Right cardiac atrium (tissue), 5 donors: ENCODE data around the gene CYSTM1. TPM values are rescaled to one million over a fixed set of nuclear protein-coding genes. Genes with fewer than 3 reads are reported as not detected.

Experiments
- ATAC-seq, 2 donors: fragments of 200-7000 bp; cut with Tn5 transposase; one replicate each; pipeline versions ENCODE4 v1.8.0 to v1.9.1; 2020; ENCODE audit warnings: moderate library complexity in 2 of 2, mild to moderate bottlenecking in 1 of 2
- DNase-seq, 3 donors: peaks; one replicate each; pipeline ENCODE4 v3.0.0-alpha.2; 2020
- H3K27ac ChIP-seq: one replicate; pipeline ENCODE4 v1.5.1; 2013; ENCODE audit warnings: mild to moderate bottlenecking, low read length, control low read depth, moderate library complexity
- H3K27me3 ChIP-seq: one replicate; pipeline ENCODE4 v1.6.1; 2013; ENCODE audit not compliant: control insufficient read depth, insufficient read depth
- H3K4me1 ChIP-seq: one replicate; pipeline ENCODE4 v1.6.1; 2013; ENCODE audit warnings: low read length; ENCODE audit not compliant: control insufficient read depth, insufficient read depth
- H3K4me3 ChIP-seq: one replicate; pipeline ENCODE4 v1.5.1; 2013; ENCODE audit warnings: low read length, control low read depth
- H3K9me3 ChIP-seq: one replicate; pipeline ENCODE4 v1.6.1; 2013; ENCODE audit warnings: low read length; ENCODE audit not compliant: control insufficient read depth
- WGBS: extraction: QIAGEN DNeasy Blood & Tissue Kit; methylation state at CpG from one replicate; pipeline ENCODE4 v1.1.7; 2013; 5-methylcytosine and 5-hydroxymethylcytosine counted together
- intact Hi-C, 4 donors: fragments of 100-400 bp; cut with DNase I; formaldehyde crosslinking; loops; one replicate each; pipeline versions ENCODE4 v1.11.0 to v1.14.0; 2022 to 2023
- polyA plus RNA-seq: library from polyadenylated mRNA; stranded (reverse); fragments of 200-250 nt; gene quantifications from one replicate; pipeline ENCODE4 v1.2.3, GENCODE V29; 2013
- total RNA-seq, 4 donors: library from RNA; stranded (reverse); fragmentation: NEBNext Ultra II Directional; extraction: Animal tissue kit (Norgen Biotek cat#: 25700); gene quantifications; one replicate each; pipeline ENCODE4 v1.2.1, GENCODE V29; 2021
- donor health status: healthy with polysubstance abuse.
- donor health status: DM: no; HTN: yes; CAD: no.
- donor health status: DM: no; HTN: no; CAD: no.
- donor health status: DM: no; HTN: yes; CAD: no; lungs with severe emphysema.
- donor health status: DM: yes; HTN: yes; CAD: no.

Gene CYSTM1
- total and polyA plus RNA-seq, 5 donors: 47.8 to 77.4 (median 53.8) TPM

- no peak for DNase-seq
- 100% methylated on average over 1 of the region's 1 CpG for WGBS
- no peak overlapping the region for H3K4me3 ChIP-seq
- H3K27ac ChIP-seq: no peak overlapping the region
- H3K4me1 ChIP-seq: peaks cover 17% of the 10 kb centered on the region
- H3K27me3 ChIP-seq: no peaks in the 10 kb centered on the region
- intact Hi-C loops: no loop called here
- H3K9me3 ChIP-seq: no peaks in the 10 kb centered on the region
- no peak for ATAC-seq
Measured at GRCh38 chr5:140213370-140213983, 38.5 kb downstream of the CYSTM1 start.

- no peaks in the 10 kb centered on the region for H3K9me3 ChIP-seq
- H3K27ac ChIP-seq: no peak overlapping the region
- DNase-seq: peak in 2 of 3 donors; percentile 54 to 58
- 81% methylated on average over 4 of the region's 4 CpGs for WGBS
- ATAC-seq: peak; percentile 7 to 10
- no peak overlapping the region for H3K4me3 ChIP-seq
- peaks cover 24% of the 10 kb centered on the region for H3K4me1 ChIP-seq
- H3K27me3 ChIP-seq: no peaks in the 10 kb centered on the region
- intact Hi-C loops: no loop called here
Measured at GRCh38 chr5:140214831-140215230, 39.8 kb downstream of the CYSTM1 start.

DNA sequence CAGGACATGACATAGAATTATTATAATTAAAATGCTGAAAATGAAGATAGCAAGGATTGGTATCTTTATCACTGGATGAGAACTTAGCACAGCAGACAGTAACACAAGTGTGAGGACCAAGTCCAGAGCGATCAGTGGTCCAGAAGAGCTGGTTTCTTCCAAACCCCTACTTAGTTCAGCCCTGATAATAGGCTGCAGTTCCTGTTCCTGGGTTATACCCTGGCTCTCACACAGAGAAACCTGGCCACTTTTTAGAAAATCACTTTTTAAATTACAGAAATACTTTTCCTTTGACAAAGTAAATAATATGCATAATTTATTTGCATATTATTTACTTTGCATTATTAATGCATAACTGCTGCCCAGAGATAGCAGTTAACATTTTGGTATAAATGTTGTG is 40.3 kb downstream of the CYSTM1 start:
- 88% methylated on average over 1 of the region's 1 CpG for WGBS
- H3K27ac ChIP-seq: no peak overlapping the region
- no peaks in the 10 kb centered on the region for H3K27me3 ChIP-seq
- no peak for DNase-seq
- H3K9me3 ChIP-seq: no peaks in the 10 kb centered on the region
- H3K4me1 ChIP-seq: peaks cover 27% of the 10 kb centered on the region
- H3K4me3 ChIP-seq: no peak overlapping the region
- intact Hi-C loops: no loop called here
- ATAC-seq: no peak

GRCh38 chr5:140216478-140217074 is 41.6 kb downstream of the CYSTM1 start:
- H3K4me3 ChIP-seq: no peak overlapping the region
- peaks cover 30% of the 10 kb centered on the region for H3K4me1 ChIP-seq
- intact Hi-C loops: no loop called here
- H3K9me3 ChIP-seq: no peaks in the 10 kb centered on the region
- no peaks in the 10 kb centered on the region for H3K27me3 ChIP-seq
- H3K27ac ChIP-seq: peak overlapping the region; percentile 53
- 50% methylated on average over 5 of the region's 5 CpGs for WGBS
- peak; percentile 64 to 75 for ATAC-seq
- DNase-seq: no peak

DNA sequence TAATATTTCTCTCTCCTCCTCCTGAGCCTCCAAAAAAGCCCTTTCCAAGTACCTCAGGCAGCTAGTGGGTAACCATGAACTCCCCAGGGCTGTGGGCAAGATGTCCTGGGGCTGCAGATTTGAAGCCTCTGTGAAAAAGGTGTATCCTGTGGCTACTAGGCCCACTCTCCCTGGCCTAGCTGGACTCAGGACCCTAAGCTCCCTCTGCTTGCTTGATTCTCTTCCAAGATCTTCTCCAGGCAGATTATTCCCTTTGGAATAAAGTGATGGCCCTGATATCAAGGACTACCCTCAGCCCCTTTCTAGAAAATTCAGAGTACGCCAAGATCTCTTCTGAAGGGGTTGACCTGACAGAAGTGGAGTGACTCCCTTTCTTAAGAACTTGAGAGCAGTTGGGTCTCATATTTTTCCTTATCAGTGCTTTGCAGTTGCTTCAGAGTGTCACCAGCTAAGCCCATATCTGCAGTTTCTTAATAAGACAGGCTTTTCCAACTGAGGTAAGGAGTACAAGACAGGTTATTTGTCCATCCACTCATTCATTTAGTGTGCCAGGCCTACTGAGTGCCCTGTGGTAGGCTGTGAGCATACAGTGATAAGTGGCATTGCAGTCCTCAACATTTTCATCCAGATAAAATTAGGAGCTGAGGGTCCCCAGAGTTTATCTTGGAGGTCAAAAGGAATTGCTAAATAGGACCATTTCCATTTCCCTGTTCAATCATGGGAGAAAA is 42.5 kb downstream of the CYSTM1 start:
- ATAC-seq (no peak), DNase-seq (no peak)
- Histone ChIP-seq H3K9me3 (no peaks in the 10 kb centered on the region), H3K27ac (peak overlapping the region; percentile 25), H3K4me1 (peaks cover 34% of the 10 kb centered on the region), H3K27me3 (no peaks in the 10 kb centered on the region), H3K4me3 (no peak overlapping the region)
- intact Hi-C loops: no loop called here
- 98% methylated on average over 1 of the region's 1 CpG for WGBS

DNA sequence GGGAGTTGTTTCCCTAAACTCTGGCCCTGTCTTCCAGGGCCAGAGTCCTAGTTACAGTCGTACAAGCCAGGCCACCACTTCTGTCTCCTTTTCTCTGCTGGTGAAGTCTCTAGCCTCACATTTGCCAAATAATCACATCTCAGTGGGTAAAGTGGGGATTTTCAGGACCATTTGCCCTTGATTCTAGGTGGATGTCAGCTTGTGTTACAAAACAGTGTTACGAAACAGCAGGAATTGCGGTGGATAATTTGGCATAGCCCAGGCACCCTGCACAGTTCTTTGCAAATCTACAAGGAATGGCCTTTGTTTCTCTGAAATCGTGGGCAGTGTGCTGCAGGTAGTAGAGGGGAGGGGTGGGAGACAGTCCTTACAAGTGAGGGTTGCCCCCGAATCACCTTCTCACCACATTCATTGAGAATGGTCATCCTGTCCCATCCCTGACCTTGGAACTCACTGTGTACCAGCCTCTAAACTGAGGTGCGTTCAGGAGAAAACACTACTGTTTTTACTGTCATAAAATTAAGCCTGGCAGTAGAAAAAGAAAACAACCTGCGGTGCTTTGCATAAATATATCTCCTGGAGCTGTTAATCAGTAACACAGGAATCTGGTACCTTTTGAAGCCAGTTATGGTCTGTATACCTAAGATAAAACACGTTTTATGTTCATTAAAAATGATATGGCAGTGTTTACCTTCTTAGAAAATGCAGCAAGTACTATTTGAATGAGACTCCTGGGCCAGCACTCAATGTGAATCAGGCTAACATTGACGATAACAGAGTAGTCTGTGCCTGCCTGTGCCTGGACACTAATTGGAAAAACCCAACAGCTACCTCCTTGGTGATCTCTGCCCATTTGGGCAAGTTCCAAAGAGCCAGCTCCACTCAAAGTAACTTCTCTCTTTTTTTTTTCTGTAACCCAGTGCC is 44.3 kb downstream of the CYSTM1 start:
- Histone ChIP-seq H3K4me3 (no peak overlapping the region), H3K9me3 (no peaks in the 10 kb centered on the region), H3K4me1 (peaks cover 41% of the 10 kb centered on the region), H3K27ac (peak overlapping the region; percentile 77), H3K27me3 (no peaks in the 10 kb centered on the region)
- 72% methylated on average over 9 of the region's 9 CpGs for WGBS
- ATAC-seq: no peak
- no peak for DNase-seq
- intact Hi-C loops: no loop called here

DNA sequence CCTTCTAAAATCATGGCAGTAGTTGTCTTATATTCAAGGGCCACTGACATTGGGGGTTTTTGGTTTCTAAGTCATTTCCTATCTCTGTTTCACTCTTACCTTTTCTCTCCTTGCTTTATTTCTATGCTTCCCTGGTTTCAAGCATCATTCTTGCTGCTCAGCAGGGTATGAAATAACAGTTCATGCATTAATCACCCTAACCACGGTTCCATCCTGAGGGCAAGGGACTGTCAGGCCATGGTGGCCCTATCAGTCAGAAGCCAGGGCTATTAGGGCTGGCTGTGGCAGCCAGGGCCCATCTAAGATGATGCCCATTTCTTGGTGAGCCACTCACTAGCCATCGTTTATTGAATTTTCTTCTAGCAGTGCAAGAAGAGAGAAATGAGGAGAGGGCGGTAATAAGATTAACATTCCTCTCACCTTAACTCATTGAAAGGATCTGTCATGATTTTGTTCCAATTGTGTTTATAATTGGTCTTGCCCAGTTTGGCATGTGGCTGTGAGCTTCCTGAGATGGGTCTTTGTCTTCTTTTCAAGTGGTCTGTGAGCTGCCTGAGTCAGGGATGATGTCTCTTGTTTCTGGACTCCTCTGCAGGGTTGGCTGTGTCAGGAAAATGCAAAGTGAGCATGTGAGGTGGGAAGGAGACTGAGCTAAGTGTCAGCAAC is 45.2 kb downstream of the CYSTM1 start:
- ATAC-seq (no peak), DNase-seq (no peak)
- H3K27me3 ChIP-seq: no peaks in the 10 kb centered on the region
- H3K27ac ChIP-seq: peak overlapping the region; percentile 68
- H3K9me3 ChIP-seq: no peaks in the 10 kb centered on the region
- peaks cover 39% of the 10 kb centered on the region for H3K4me1 ChIP-seq
- intact Hi-C loops: loop anchor here in 1 of 4 donors (5.0 kb wide), 1 partner anchor 43 kb away; the partner anchor contains the start of gene CYSTM1
- H3K4me3 ChIP-seq: no peak overlapping the region
- WGBS: 84% methylated on average over 3 of the region's 3 CpGs

DNA sequence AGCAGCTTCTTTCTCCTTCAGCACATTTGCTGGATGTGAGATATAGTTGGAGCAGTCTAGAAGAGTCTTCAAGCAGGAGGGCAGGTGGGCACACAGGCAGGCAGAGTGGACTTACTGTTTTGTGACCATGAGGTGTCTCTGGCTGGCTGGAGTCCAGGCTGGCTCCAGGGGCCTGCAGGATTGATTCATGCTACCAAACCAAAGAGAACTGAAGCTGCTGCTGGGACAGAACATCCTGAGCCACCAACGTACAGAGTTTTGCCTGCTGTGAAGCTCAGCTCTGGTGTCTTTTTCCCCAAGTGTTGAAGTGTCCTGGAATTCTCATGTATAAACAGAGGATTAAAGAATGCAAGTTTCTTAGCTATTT is 45.7 kb downstream of the CYSTM1 start:
- intact Hi-C loops: loop anchor here in 1 of 4 donors (5.0 kb wide), 1 partner anchor 43 kb away; the partner anchor contains the start of gene CYSTM1
- DNase-seq (peak in 2 of 3 donors; percentile 71 to 72), ATAC-seq (no peak)
- Histone ChIP-seq H3K27me3 (no peaks in the 10 kb centered on the region), H3K4me1 (peaks cover 42% of the 10 kb centered on the region), H3K4me3 (no peak overlapping the region), H3K9me3 (no peaks in the 10 kb centered on the region), H3K27ac (peak overlapping the region; percentile 68)
- WGBS: 51% methylated on average over 1 of the region's 1 CpG

DNA sequence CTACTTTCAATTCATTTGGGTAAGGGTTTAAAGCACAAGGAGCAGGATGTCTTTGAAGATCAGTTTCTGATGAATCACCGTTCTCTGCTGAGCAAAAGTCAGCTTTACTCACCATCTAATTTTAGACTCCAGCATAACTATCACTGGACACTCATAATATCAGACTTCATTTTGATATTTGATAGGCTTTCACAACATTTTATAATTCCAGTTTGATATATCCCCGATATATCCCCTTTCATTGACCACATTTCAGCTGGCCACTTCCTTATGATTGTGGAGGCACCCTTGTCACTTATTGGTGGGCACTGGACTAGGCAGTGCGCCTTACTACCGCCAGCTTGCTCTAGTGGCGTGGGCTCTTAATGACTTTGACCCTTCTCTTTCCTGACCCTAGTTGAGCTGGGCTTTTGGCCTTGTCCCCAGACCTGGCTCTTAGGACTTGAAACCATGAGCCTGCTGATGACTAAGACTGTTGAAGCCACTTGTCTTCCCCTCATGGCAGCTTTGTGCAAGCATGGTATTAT is 46.8 kb downstream of the CYSTM1 start:
- Histone ChIP-seq H3K27me3 (no peaks in the 10 kb centered on the region), H3K9me3 (no peaks in the 10 kb centered on the region), H3K4me1 (peaks cover 35% of the 10 kb centered on the region), H3K4me3 (no peak overlapping the region), H3K27ac (peak overlapping the region; percentile 76)
- ATAC-seq: peak in 1 of 2 donors; percentile 46
- intact Hi-C loops: loop anchor here in 1 of 4 donors (5.0 kb wide), 1 partner anchor 44 kb away; the partner anchor contains the start of gene CYSTM1
- 69% methylated on average over 5 of the region's 5 CpGs for WGBS
- no peak for DNase-seq

GRCh38 chr5:140222416-140222815 is 47.4 kb downstream of the CYSTM1 start:
- intact Hi-C loops: loop anchor here in 1 of 4 donors (5.0 kb wide), 1 partner anchor 45 kb away; the partner anchor contains the start of gene CYSTM1
- no peak for ATAC-seq

More at GRCh38 chr5:140222416-140222815, 47.4 kb downstream of the CYSTM1 start:
- WGBS: 88% methylated on average over 1 of the region's 1 CpG
- Histone ChIP-seq H3K4me1 (peaks cover 32% of the 10 kb centered on the region), H3K27me3 (no peaks in the 10 kb centered on the region), H3K27ac (peak overlapping the region; percentile 76), H3K9me3 (no peaks in the 10 kb centered on the region), H3K4me3 (no peak overlapping the region)
- DNase-seq: no peak
